Activated CD4-positive, alpha-beta T cell treated with anti-CD3 and anti-CD28 coated beads, Interleukin-2, amount 50 U/mL, for 48 hours (primary cell): ENCODE results near the gene CHST3.

ENCODE experiments used
- DNase-seq, 2 experiments: peaks; one replicate each; pipeline ENCODE4 v3.0.0-alpha.2; 2020

CHST3 gene

GRCh38 chr10:71995887-71996575 is 31.8 kb downstream of the CHST3 start:
- DNase-seq, result no peak

GRCh38 chr10:71996592-71997371 is 32.6 kb downstream of the CHST3 start:
- no peak for DNase-seq

GRCh38 chr10:71998119-71998839 is 34.1 kb downstream of the CHST3 start:
- DNase-seq, result no peak

- DNase-seq, result no peak
These were observed 34.6 kb downstream of the CHST3 start for GRCh38 chr10:71998840-71999194.

GRCh38 chr10:71999360-72000072 is 35.3 kb downstream of the CHST3 start:
- no peak for DNase-seq

GRCh38 chr10:72000073-72001032 is 36.2 kb downstream of the CHST3 start:
- DNase-seq, result no peak

- no peak for DNase-seq
These were observed 36.8 kb downstream of the CHST3 start for GRCh38 chr10:72001033-72001395.

GRCh38 chr10:72002354-72003295 is 38.4 kb downstream of the CHST3 start:
- no peak for DNase-seq

- DNase-seq, result no peak
These were observed 41.8 kb downstream of the CHST3 start for GRCh38 chr10:72006026-72006425.

- no peak for DNase-seq
These were observed 43.2 kb downstream of the CHST3 start for GRCh38 chr10:72007246-72007892.

- DNase-seq, result no peak
These were observed 44.1 kb downstream of the CHST3 start for GRCh38 chr10:72008096-72008981.

- no peak for DNase-seq
These were observed 44.8 kb downstream of the CHST3 start for GRCh38 chr10:72009051-72009424.

GRCh38 chr10:72009425-72010081 is 45.4 kb downstream of the CHST3 start:
- DNase-seq, result no peak

GRCh38 chr10:72010234-72010973 is 46.2 kb downstream of the CHST3 start:
- DNase-seq, result no peak

- no peak for DNase-seq
These were observed 46.8 kb downstream of the CHST3 start for GRCh38 chr10:72011016-72011415.

- no peak for DNase-seq
These were observed 47.3 kb downstream of the CHST3 start for GRCh38 chr10:72011468-72011867.

GRCh38 chr10:72011976-72012512 is 47.8 kb downstream of the CHST3 start:
- no peak for DNase-seq

GRCh38 chr10:72012796-72013195 is 48.6 kb downstream of the CHST3 start:
- no peak for DNase-seq
